ENCODE measurements around the gene GGACT.
"Not testable (repeated sequence)": the region's sequence is repeated elsewhere in the genome, so short reads cannot be mapped to it uniquely, and the experiment has no call there.

Gene GGACT

GRCh38 chr13:100600461-100600860 lies 11.9 kb upstream of the GGACT start:
- DNase-seq, result no peak

- no peak for DNase-seq
Observed at GRCh38 chr13:100597253-100597652, 8.7 kb upstream of the GGACT start.

- DNase-seq, result no peak
Observed at GRCh38 chr13:100596516-100596915, 7.9 kb upstream of the GGACT start.

- DNase-seq, result no peak
Observed at GRCh38 chr13:100594731-100595130, 6.1 kb upstream of the GGACT start.

- no peak for DNase-seq
Observed at GRCh38 chr13:100594255-100594654, 5.7 kb upstream of the GGACT start.

GRCh38 chr13:100589178-100589725 lies 663 bp upstream of the GGACT start:
- no peak for DNase-seq

GRCh38 chr13:100584896-100585295 lies 3.7 kb downstream of the GGACT start:
- no peak for DNase-seq

GRCh38 chr13:100581504-100581903 lies 7.1 kb downstream of the GGACT start:
- DNase-seq, result no peak

- no peak for DNase-seq
Observed at GRCh38 chr13:100581030-100581429, 7.6 kb downstream of the GGACT start.

GRCh38 chr13:100580045-100580444 lies 8.5 kb downstream of the GGACT start:
- DNase-seq, result no peak

- DNase-seq, result not testable (repeated sequence)
Observed at GRCh38 chr13:100577239-100577638, 11.3 kb downstream of the GGACT start.

- no peak for DNase-seq
Observed at GRCh38 chr13:100573121-100573520, 15.5 kb downstream of the GGACT start.

- no peak for DNase-seq
Observed at GRCh38 chr13:100566543-100566942, 22.0 kb downstream of the GGACT start.

- no peak for DNase-seq
Observed at GRCh38 chr13:100565286-100565685, 23.3 kb downstream of the GGACT start.

GRCh38 chr13:100564444-100565223 lies 24.0 kb downstream of the GGACT start:
- DNase-seq, result no peak

GRCh38 chr13:100563779-100564178 lies 24.8 kb downstream of the GGACT start:
- DNase-seq, result no peak

- DNase-seq, result no peak
Observed at GRCh38 chr13:100561599-100562204, 26.9 kb downstream of the GGACT start.

- DNase-seq, result no peak
Observed at GRCh38 chr13:100561158-100561499, 27.5 kb downstream of the GGACT start.

- no peak for DNase-seq
Observed at GRCh38 chr13:100560498-100561157, 28.0 kb downstream of the GGACT start.

GRCh38 chr13:100559886-100560285 lies 28.7 kb downstream of the GGACT start:
- no peak for DNase-seq

- DNase-seq, result no peak
Observed at GRCh38 chr13:100552755-100553154, 35.8 kb downstream of the GGACT start.

GRCh38 chr13:100549316-100549715 lies 39.3 kb downstream of the GGACT start:
- no peak for DNase-seq

- DNase-seq, result no peak
Observed at GRCh38 chr13:100547791-100548201, 40.8 kb downstream of the GGACT start.

All from 8988T (cell line).